Lower leg skin (tissue), 3 donors: Measurements from ENCODE around the gene WDR54.
"Not testable (repeated sequence)": the region's sequence is repeated elsewhere in the genome, so short reads cannot be mapped to it uniquely, and the experiment has no call there.

Experiments used
- CTCF ChIP-seq, 3 donors: fragments of 450-650 bp; IDR thresholded peaks; one replicate each; pipeline ENCODE4 v1.5.1; 2016; ENCODE audit warnings: antibody characterized with exemption in 3 of 3, mild to moderate bottlenecking in 3 of 3, moderate library complexity in 2 of 3
- POLR2A ChIP-seq, 2 donors: fragments of 450-650 bp; IDR thresholded peaks; one replicate each; pipeline ENCODE4 v1.6.1; 2016 to 2017; ENCODE audit warnings: antibody characterized with exemption in 2 of 2, mild to moderate bottlenecking in 1 of 2, moderate library complexity in 1 of 2

DNA sequence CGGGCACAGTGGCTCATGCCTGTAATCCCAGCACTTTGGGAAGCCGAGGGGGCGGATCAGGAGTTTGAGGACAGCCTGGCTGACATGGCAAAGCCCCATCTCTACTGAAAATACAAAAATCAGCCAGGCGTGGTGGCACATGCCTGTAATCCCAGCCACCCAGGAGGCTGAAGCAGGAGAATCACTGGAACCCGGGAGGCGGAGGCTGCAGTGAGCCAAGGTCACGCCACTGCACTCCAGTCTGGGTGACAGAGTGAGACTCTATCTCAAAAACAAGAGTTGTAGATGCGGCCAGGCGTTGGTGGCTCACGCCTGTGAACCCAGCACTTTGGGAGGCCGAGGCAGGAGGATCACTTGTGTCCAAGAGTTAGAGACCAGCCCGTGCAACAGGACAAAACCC, 49.2 kb downstream of the WDR54 start:
- not testable (repeated sequence) for TF ChIP-seq CTCF, POLR2A (IDR thresholded peaks at IDR 0.05)
